ENCODE measurements around the gene CLK3.
"Not testable (repeated sequence)": the region's sequence is repeated elsewhere in the genome, so short reads cannot be mapped to it uniquely, and the experiment has no call there.

CLK3 gene

DNA sequence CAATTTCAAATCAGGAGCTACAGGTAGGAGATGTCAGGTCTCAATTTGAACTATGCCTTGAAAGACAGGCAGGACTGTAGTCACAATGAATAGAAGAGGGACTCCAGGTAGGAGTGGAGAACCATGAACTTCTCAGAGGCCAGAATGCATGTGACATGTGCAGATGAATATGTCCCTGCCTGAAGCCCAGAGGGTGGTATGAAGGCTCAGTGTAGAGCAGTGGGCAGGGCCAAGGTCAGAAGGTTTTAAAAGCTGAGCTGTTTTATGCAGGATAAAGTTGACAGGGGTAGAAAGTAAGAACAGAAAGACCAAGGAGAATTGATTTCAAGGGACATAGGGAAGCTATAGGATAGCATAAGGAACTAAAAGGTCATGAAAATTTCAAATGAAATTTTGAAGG lies 30.8 kb downstream of the CLK3 start:
- no peak for DNase-seq

DNA sequence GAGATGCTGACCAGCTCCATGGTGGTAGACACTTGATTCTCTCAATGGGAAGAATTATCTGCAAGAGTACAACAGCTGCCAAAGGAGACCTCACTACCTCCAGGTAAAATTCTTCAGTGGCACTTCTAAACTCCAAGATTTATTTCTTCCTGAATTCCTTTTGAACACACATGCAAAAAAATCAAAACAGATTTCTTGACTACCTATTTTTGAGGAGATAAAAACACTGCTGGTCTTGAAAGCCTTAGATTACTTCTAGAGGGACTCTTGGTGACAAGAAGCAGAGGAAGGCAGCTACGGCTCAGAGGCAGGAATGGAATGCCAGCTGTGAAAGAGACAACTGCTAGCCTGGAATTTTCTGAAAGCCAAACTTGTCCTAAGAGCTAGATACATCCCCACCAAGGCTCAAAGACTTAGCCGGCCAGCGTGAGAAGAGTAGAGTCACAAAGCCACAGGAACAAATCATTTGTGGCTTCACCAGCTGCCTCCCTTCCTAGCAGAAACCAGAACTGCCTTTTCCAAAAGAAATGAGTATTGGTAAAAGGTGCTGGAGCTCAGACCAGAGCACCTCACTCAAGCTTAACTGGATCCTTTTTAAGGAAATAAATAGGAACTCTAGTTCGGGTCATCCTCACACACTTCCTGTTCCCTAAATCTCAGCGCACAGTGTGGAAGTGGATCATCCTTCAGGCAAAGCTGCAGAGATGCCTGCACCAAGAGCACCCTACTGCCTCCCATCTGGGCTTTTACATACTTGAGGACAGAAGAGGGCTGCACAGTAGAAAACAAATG lies 32.6 kb downstream of the CLK3 start:
- no peak for DNase-seq

DNA sequence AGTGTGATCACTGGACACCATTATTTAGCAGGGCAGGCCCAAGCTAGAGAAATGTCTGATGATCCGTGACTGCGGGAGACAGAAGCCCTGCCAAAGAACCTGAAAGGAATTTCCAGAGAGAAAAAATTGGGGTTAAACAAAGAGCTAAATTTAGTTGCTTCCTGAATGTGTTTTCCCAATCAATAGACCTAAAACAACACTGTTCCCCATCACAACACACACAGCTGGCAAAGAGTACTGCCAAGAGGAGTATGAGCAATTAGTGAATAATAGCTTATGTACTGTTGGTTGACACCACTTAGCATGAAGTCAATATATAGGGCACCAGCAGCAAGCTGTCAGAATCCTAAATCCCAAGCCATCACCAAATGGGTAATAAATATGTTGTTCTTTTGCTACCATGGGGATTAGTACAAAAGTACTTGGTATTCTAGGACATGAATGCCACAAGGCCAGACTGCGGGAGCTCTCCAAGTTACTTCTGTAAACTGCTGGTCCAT lies 35.7 kb downstream of the CLK3 start:
- DNase-seq = peak; percentile 16

DNA sequence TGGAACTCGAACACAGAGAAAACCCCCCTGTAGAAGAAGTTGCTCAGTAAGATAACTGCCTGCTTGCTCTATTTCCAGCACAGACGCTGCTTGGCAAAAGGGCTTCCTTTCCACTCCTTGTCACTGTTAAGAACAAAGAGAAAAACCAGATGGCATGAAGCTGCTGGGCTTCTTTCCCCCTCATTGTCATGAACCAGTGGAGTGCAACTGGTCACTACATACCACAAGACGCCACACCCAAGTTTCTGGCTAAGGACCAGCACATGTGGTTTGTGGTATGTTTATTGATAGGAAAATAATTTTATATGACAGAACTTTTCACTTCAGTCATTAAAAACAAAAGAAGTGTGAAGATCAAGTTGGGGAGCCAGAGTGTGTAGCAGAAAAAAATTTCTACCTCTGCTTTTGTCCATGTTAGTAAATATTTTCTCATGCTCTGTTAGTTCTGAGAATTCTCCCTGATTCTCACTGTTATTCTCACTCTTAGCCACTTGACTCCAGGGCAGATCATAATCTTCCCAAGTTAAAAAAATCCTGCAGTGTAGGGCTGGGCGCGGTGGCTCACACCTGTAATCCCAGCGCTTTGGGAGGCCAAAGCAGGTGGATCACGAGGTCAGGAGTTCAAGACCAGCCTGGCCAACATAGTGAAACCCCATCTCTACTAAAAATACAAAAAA lies 37.9 kb downstream of the CLK3 start:
- no peak for DNase-seq

DNA sequence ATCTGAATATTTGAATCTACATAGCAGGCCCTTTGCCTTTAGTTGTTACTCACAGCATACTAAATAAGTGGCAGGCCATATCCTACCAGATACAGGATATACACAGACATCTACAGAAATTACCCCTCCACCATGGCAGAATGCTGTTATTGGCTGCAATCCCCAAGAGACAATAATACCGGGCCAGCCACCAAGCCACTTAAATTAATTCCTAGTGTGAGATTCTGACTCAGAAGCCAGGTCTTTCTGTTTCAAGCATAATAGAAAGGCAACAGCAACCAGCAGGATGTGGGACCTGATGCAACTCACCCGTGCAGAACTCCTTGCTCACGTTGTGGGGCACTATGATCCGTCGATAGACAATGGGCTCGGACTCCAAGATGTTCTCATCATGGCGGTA lies 39.8 kb downstream of the CLK3 start:
- DNase-seq = peak; percentile 49

DNA sequence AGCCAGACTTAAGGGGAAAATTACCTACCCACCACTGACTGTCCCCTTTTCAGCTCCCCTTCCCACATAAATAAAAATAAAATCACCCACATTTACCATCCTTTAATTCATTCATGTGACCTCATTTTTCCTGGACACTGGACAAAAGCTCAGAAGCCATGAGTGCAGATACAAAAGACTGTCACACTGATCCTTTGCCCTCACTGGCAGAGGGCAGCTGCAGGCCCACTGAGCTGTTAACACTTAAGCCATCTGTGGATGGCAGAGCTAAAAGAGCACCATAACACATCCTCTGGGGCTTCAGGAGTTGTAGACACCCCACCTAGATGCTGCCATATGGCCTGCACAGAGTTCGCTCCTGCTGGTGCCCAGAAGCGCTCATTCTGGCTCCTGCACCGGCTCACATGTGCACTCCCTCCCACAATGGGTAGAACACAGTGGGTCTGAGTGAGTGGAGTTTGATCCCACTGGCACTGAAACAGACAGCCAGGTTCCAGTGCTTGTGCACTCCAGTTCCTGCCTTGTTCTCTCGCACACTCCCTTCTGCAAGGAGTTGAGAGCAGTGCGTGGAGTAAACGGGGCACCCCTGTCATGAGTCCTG lies 41.4 kb downstream of the CLK3 start:
- no peak for DNase-seq

DNA sequence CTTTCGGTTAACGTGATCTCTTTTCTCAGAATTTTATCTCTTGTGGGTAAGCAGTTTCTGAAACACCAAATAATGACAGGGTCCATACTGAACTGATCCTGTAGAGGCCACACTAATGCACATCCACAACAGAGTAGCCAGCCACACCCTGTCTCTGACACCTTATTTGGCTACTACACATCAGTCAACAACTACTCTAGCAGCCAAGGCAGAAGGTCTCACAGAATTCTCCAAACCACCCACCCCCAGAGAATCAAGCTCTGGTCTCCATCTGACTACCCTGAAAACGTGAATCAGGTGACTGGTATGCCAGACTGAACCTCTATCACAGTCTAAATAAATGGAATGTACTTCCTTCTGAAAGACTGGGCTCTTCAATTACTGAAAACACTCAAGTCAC lies 42.2 kb downstream of the CLK3 start:
- no peak for DNase-seq

DNA sequence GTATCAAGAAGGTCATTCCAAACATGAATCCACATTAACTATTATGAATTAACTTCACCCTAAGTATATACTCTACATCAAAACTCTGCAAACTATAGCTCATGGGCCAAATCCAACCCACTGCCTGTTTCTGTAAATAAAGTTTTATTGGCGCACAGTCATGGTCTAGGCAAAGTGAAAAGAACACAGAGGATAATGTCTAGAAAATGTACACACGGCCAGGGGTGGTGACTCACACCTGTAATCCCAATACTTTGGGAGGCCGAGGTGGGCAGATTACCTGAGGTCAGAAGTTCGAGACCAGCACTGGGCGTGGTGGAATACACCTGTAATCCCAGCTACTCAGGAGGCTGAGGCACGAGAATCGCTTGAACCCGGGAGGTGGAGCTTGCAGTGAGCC lies 45.6 kb downstream of the CLK3 start:
- DNase-seq = not testable (repeated sequence)

DNA sequence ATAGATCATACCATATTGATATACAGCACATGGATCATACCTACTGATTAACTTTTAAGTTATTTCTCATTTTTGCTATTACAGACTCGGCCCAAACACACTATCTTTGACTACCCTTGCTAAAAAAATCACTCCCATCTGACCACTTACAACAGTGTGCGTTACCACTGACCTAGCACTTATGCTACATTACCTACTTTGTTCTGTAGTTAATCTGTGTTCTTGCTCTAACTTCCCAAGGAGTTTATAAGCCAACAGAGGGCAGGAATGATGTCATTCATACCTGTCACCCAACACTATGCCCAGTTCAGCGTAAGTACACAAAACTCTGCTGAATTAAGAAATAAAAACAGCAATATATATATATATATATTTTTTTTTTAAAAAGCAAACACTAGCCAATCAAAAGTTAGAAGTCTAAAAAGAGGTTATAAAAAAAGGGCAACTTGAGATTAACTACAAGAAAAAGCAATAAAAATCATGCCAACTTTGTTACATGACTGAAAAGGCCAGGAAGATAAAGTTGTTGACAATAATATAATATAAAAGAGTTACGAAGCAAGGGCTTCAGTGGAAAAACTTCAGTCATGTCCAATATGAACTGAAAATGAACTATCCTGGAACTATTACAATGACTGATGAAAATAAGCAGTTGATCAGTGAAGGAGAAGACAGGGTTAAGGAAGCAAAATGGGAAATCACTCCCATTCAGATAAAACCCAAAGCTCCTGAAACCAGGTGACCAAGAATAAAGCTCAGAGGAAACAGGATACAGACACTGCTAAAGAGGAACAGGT lies 46.6 kb downstream of the CLK3 start:
- DNase-seq = no peak

DNA sequence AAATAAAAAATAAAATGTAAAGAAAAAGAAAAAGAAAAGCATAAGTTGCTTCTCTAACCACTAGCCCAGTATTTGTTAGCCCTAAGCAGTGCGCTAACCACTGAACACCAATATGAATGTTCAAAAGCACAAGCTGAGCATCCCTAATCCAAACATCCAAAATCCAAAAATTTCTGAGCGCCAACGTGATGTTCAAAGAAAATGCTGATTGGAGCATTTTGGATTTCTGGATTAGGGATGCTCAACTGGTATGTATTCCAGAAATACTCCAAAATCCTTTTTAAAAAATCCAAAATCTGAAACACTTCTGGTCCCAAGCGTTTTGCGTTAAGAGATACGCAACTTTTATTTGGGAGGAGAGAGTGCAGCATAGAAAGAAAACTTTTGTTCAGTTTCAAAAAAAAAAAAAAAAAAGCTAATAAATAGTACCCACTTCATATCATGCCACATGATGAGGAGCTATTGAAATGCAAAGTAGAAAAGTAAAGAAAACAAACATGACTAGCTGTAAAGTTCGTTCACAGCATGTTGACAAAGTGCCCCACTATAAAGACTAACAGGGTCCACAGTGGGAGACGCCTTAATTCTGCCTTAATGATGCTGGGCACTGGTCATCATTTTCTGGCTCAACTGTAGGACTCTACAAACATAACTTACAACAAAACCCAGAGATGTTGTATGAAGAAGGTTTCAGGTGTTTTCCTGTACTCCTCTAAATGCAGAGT lies 47.8 kb downstream of the CLK3 start:
- DNase-seq = no peak

DNA sequence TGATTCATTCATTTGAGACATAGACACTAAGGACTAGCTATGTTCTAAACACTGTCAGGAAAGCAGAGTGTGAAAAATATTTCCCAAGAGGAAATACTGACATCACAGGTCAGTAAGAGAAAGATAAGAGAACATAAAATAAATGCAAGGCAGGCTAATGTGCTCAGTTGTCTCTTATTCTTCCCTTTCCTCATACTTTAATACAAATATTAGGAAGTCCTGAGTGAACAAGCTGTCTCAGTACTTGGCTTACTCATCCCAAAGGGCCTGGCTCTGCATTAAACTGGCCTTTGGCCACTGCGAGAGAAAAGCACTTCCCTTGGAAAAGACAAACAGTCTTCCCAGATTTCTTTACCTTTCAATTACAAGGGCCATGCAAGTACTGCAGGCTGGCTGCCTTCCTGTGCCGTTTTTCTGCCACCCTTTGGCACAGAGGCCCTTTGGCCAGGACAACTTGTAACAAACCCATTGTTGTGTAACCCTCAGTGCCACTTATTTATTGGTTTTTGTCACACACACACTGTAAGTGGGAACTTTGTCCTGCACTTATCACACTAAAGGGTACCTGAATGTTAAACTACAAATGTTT lies 48.5 kb downstream of the CLK3 start:
- DNase-seq = no peak

DNA sequence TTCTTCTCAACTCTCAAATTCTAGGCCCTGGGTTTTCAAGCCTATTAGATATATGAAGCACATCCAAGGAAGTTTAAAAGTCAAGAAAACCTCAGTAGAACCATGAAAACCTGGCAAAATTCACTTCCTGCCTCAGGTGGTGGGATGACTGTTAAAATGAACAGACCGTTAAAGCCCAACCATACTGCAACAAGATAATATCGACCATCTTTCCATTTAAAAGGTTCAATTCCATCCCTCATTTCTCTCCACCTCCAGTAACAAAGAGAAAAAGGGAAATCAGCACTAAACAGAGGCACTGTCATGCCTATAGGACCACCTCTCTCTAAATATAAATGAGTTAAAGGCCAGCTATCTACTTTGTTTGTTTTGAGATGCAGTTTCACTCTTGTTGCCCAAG lies 49.0 kb downstream of the CLK3 start:
- no peak for DNase-seq

DNA sequence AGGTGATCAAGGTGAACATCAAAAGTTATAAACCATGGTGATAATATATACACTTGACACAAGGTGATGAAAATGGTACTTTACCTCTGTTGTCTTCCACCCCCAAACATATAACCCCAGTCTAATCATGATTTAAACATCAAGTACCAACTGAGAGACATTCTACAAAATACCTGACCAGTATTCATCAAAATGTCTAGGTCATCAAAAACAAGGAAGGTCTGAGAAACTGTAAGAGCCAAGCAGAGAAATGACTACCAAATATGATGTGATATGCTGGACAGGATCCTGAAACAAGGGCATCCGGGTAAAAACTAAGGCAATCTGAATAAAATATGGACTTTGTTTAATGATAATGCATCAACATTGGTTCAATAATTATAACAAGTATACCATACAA lies 52.3 kb downstream of the CLK3 start:
- no peak for DNase-seq

DNA sequence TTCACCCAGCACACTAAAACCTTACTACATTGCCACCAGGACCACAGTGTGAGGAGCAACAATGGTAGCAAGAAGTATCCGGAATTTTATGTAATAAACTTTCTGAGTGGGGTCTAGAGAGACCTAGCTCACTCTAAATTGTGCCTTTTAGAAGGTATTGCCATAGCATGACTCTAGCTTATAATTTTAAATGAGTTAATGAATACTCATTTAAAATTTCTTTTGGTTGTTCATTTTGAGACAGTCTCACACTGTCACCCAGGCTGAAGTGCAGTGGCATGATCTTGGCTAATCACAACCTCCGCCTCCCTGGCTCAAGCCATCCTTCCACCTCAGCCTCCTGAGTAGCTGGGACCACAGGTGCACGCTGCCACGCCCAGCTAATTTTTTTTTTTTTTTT lies 54.0 kb downstream of the CLK3 start:
- no peak for DNase-seq

DNA sequence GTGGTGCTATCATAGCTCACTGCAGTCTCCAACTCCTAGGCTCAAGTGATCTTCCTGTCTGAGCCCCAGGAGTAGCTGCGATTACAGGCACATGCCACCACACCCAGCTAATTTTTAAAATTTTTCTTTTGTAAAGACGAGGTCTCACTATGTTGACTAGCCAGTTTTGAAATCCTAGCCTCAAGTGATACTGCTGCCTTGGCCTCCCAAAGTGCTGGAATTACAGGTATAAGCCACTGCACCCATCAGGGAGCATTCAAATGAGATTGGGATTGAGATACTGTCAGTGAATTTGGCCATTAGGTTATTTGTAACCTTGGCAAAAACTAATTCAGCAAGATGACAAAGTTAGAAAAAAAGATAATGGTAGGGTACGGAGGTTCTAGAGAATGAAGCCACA lies 58.5 kb downstream of the CLK3 start:
- DNase-seq = no peak

DNA sequence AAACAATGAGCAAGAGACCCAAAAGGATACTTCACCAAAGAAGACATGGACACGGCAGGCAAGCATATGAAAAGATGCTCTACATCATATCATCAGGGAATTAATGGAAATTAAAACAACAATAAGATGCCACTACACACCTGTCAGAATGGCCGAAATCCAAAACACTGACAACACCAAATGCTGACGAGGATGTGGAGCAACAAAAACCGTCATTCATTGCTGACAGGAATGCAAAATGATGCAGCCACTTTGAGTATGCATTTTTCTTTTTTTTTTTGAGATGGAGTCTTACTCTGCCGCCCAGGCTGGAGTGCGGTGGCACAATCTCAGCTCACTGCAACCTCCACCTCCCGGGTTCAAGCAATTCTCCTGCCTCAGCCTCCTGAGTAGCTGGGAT lies 61.2 kb downstream of the CLK3 start:
- no peak for DNase-seq
